NT2/D1 (cell line): Measurements from ENCODE around the gene SAMM50.

Source experiments
- DNase-seq: peaks from one replicate; pipeline ENCODE4 v3.0.0-alpha.2; 2011; ENCODE audit warnings: low read depth, low spot score
- H3K27me3 ChIP-seq: 2 replicates; pipeline ENCODE4 v1.6.0; 2011; ENCODE audit warnings: mild to moderate bottlenecking; ENCODE audit not compliant: insufficient read length, insufficient read depth
- H3K36me3 ChIP-seq: 2 replicates; pipeline ENCODE4 v1.6.1; 2011; ENCODE audit warnings: mild to moderate bottlenecking, low read length, mixed read lengths; ENCODE audit not compliant: insufficient read depth, insufficient read length
- H3K4me1 ChIP-seq: 2 replicates; pipeline ENCODE4 v1.5.1; 2011; ENCODE audit not compliant: insufficient read depth, insufficient read length
- H3K4me3 ChIP-seq: 2 replicates; pipeline ENCODE4 v1.5.1; 2011; ENCODE audit warnings: low read depth; ENCODE audit not compliant: insufficient read length
- H3K9ac ChIP-seq: 2 replicates; pipeline ENCODE4 v1.6.0; 2011; ENCODE audit warnings: low read depth; ENCODE audit not compliant: insufficient read length
- H3K9me3 ChIP-seq: 2 replicates; pipeline ENCODE4 v1.5.1; 2011; ENCODE audit warnings: mild to moderate bottlenecking, low read length; ENCODE audit not compliant: insufficient read depth
- SUZ12 ChIP-seq: IDR thresholded peaks from 2 replicates; pipeline ENCODE4 v1.6.1; 2011; ENCODE audit not compliant: insufficient read length, insufficient read depth; ENCODE audit errors: extremely low read depth
- YY1 ChIP-seq: IDR thresholded peaks from 2 replicates; pipeline ENCODE4 v1.6.1; 2011; ENCODE audit not compliant: insufficient read length, insufficient read depth
- ZNF274 ChIP-seq: IDR thresholded peaks from 2 replicates; pipeline ENCODE4 v1.6.1; 2011; ENCODE audit warnings: mild to moderate bottlenecking, low read depth, low read length

Gene SAMM50

GRCh38 chr22:43972931-43973462 lies 17.8 kb downstream of the SAMM50 start:
- Histone ChIP-seq H3K9me3 (no peaks in the 10 kb centered on the region), H3K4me3 (no peak overlapping the region), H3K36me3 (peaks cover 87% of the 10 kb centered on the region), H3K27me3 (no peaks in the 10 kb centered on the region), H3K4me1 (no peaks in the 10 kb centered on the region), H3K9ac (no peak overlapping the region)
- TF ChIP-seq ZNF274: no peak
- no peak for DNase-seq

DNA sequence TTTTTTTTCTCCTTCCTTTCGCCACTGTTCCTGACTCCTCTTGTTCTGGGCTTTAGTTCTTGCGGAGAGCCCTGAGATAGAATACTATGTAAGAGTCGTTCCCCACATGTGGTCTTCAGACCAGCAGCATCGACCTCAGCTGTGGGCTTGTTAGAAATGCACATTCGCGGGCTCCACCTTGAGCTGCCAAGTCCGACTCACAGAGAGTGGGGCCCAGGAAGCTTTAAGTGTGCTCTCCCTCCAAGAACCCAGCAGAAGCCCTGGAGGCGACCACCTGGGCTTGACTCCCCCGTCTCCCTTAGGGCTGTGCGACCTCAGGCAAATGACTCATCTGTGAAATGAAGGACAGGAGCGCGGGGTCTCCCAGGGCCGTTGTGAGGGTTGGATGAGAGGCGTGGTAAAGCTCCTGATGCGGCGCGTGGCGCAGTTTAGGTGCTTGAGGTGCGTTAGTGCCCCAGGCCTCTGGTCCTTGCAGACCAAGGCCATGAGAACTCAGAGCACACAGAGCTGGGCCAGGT lies 18.8 kb downstream of the SAMM50 start:
- H3K27me3 ChIP-seq: no peaks in the 10 kb centered on the region
- no peaks in the 10 kb centered on the region for H3K4me1 ChIP-seq
- no peak for TF ChIP-seq ZNF274
- no peaks in the 10 kb centered on the region for H3K9me3 ChIP-seq
- H3K4me3 ChIP-seq: no peak overlapping the region
- no peak for DNase-seq
- peaks cover 85% of the 10 kb centered on the region for H3K36me3 ChIP-seq
- H3K9ac ChIP-seq: no peak overlapping the region

- Histone ChIP-seq H3K36me3 (peaks cover 83% of the 10 kb centered on the region), H3K9me3 (no peaks in the 10 kb centered on the region)
- no peak for DNase-seq
Measured at GRCh38 chr22:43975041-43975440, 19.8 kb downstream of the SAMM50 start.

DNA sequence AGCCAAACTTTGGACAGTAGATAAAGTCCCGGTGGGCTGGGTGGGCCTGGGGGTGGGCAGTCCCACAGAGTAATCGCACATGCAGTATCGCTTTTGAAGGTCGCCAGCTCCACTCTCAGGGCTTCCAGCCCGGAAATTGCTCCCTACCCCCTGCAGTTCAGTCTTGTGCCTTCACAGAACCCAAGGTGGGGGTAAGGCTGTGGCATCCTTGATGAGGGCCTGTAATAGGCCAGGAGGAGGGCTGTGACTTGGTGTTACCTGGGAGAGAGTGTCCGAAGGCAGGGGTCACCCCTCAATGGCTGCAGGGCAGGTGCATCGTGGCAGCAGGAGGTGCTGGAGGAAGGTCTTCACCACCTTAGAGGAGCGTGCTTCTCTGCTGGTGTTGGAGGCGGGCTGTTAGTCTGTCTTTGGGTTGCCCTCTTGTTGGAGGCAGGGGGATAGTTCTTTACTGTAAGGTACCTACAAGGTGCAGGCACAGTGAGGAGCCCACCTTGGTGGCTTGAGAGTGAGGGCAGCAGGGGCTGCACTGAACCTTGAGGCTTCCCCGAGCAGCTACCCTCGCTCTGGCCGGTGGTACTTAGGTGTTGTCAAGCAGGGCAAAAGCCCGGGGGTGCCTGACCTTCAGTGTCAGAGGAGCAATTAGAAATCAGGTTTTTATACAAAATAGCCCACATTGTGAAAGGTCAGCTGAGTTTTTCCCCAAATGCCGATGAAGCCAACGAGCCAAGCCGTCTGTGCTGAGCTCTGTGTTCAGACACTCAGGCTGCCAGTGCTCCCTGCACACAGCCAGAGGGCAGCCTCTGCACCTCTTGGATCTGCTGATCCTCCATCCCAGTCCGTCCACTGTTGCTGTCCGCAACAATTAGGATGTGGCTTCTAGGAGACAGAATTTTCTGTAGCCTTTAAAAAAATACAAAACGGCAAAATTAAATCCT lies 21.9 kb downstream of the SAMM50 start:
- Histone ChIP-seq H3K4me3 (no peak overlapping the region), H3K9me3 (no peaks in the 10 kb centered on the region), H3K4me1 (no peaks in the 10 kb centered on the region), H3K9ac (no peak overlapping the region), H3K36me3 (peaks cover 87% of the 10 kb centered on the region), H3K27me3 (no peaks in the 10 kb centered on the region)
- TF ChIP-seq SUZ12: no peak
- TF ChIP-seq ZNF274: no peak
- TF ChIP-seq YY1: no peak
- no peak for DNase-seq

More at GRCh38 chr22:43975041-43975440, 19.8 kb downstream of the SAMM50 start:
- Histone ChIP-seq H3K4me1 (no peaks in the 10 kb centered on the region), H3K4me3 (no peak overlapping the region), H3K27me3 (no peaks in the 10 kb centered on the region), H3K9ac (no peak overlapping the region)
- no peak for TF ChIP-seq SUZ12
- no peak for TF ChIP-seq ZNF274

DNA sequence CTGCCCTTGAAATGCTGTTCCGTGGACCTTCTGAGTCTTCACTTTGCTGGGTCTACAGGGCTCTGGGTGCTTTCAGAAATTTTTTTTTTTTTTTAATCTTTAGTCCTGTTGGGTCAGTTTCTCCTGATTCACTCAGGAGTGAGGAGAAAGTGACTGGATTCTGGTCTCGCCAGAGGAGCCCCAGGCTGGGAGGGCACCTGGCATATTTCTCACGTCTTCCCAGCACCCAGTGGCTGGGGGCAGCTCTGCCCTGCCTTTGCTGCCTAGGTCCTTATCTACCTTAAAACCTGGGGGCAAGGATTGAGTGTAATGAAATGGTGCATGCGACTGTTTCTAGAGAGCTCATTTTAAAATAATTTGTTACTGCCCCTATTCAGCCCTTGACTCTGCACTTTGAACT lies 23.3 kb downstream of the SAMM50 start:
- peaks cover 82% of the 10 kb centered on the region for H3K36me3 ChIP-seq
- no peaks in the 10 kb centered on the region for H3K9me3 ChIP-seq
- H3K9ac ChIP-seq: no peak overlapping the region
- no peak for DNase-seq
- H3K27me3 ChIP-seq: no peaks in the 10 kb centered on the region
- TF ChIP-seq YY1 (no peak), SUZ12 (no peak), ZNF274 (no peak)
- no peak overlapping the region for H3K4me3 ChIP-seq
- H3K4me1 ChIP-seq: no peaks in the 10 kb centered on the region

- Histone ChIP-seq H3K4me3 (no peak overlapping the region), H3K9ac (no peak overlapping the region), H3K4me1 (no peaks in the 10 kb centered on the region), H3K27me3 (no peaks in the 10 kb centered on the region), H3K9me3 (no peaks in the 10 kb centered on the region), H3K36me3 (peaks cover 77% of the 10 kb centered on the region)
- DNase-seq: no peak
- TF ChIP-seq ZNF274 (no peak), YY1 (no peak), SUZ12 (no peak)
Measured at GRCh38 chr22:43980579-43980978, 25.3 kb downstream of the SAMM50 start.

- peaks cover 76% of the 10 kb centered on the region for H3K36me3 ChIP-seq
- DNase-seq: no peak
- no peaks in the 10 kb centered on the region for H3K27me3 ChIP-seq
- no peaks in the 10 kb centered on the region for H3K4me1 ChIP-seq
- TF ChIP-seq YY1 (no peak), SUZ12 (no peak), ZNF274 (no peak)
- H3K9me3 ChIP-seq: no peaks in the 10 kb centered on the region
- no peak overlapping the region for H3K4me3 ChIP-seq
- no peak overlapping the region for H3K9ac ChIP-seq
Measured at GRCh38 chr22:43980996-43981395, 25.8 kb downstream of the SAMM50 start.
